DOHH2 (cell line): ENCODE measurements around the gene UBAP1.

Experiments used
- EZH2phosphoT487 ChIP-seq: fragments of 200-600 bp; sonication (generic); IDR thresholded peaks from 2 replicates; pipeline ENCODE4 v1.6.1; 2017; ENCODE audit warnings: borderline replicate concordance, mild to moderate bottlenecking, antibody characterized with exemption, low read length, moderate library complexity, mixed read lengths
- TF ChIP-seq, protein P1 (sequence below): fragments of 200-600 bp; sonication (generic); IDR thresholded peaks from one replicate; pipeline ENCODE4 v1.5.1; 2014; ENCODE audit warnings: antibody characterized with exemption, mild to moderate bottlenecking, low read depth, low read length; ENCODE audit not compliant: poor library complexity, severe bottlenecking

DNA sequence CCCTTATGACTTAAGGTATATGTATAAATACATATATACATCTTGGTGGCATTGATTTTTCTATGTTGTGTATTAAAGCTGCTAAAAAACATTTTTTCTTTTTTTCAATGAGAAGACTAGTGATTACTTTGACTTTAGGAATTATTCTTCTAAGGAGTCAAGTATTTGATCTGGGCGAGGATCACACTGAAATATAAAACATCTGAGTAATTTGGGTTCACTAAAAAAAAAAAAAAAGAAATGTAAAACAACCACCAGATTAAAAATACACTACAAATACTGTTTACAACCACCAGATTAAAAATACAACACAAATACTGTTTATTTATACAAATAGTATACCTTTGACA, 9.0 kb downstream of the UBAP1 start:
- TF ChIP-seq, protein P1, sequence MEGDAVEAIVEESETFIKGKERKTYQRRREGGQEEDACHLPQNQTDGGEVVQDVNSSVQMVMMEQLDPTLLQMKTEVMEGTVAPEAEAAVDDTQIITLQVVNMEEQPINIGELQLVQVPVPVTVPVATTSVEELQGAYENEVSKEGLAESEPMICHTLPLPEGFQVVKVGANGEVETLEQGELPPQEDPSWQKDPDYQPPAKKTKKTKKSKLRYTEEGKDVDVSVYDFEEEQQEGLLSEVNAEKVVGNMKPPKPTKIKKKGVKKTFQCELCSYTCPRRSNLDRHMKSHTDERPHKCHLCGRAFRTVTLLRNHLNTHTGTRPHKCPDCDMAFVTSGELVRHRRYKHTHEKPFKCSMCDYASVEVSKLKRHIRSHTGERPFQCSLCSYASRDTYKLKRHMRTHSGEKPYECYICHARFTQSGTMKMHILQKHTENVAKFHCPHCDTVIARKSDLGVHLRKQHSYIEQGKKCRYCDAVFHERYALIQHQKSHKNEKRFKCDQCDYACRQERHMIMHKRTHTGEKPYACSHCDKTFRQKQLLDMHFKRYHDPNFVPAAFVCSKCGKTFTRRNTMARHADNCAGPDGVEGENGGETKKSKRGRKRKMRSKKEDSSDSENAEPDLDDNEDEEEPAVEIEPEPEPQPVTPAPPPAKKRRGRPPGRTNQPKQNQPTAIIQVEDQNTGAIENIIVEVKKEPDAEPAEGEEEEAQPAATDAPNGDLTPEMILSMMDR: no peak
- TF ChIP-seq EZH2phosphoT487: no peak
